GM21723 (cell line): Measurements from ENCODE around the gene SMIM31.

ENCODE experiments used
- ATAC-seq: cut with Tn5 transposase; IDR thresholded peaks from one replicate; pipeline ENCODE4 v1.9.1; 2021; ENCODE audit warnings: mild to moderate bottlenecking, moderate library complexity; ENCODE audit not compliant: unreplicated experiment

SMIM31 gene

GRCh38 chr4:164753873-164754488, at the start of gene SMIM31:
TSS of gene SMIM31 (plus strand) at chr4:164754131. CDS start at chr4:164770444, 16,313 bp downstream.
- no peak for ATAC-seq

GRCh38 chr4:164706675-164707074, 47.3 kb upstream of the SMIM31 start:
- ATAC-seq = no peak

DNA sequence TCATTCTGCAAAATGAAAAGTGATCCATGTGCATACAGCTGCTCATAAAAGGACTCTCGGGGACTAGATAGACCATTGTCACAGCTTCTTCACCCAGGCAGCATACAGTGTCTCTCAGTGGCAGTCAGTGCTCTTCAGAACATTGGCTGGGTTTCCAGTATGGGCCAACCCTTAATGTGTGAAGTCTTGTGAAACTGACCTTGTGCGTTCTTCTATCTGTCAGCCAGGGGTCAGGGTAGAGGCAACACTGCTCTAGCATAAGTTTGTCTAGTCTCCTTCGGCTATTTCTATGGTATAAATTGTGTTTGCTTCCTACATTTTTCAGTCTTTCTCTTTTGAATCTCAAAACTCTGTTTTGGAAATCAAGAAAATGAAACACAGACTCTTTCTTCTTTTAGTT, 37.0 kb upstream of the SMIM31 start:
- ATAC-seq = no peak

- no peak for ATAC-seq
These were observed 35.1 kb upstream of the SMIM31 start for GRCh38 chr4:164718827-164719226.

- ATAC-seq = no peak
These were observed 28.9 kb upstream of the SMIM31 start for GRCh38 chr4:164725066-164725465.

DNA sequence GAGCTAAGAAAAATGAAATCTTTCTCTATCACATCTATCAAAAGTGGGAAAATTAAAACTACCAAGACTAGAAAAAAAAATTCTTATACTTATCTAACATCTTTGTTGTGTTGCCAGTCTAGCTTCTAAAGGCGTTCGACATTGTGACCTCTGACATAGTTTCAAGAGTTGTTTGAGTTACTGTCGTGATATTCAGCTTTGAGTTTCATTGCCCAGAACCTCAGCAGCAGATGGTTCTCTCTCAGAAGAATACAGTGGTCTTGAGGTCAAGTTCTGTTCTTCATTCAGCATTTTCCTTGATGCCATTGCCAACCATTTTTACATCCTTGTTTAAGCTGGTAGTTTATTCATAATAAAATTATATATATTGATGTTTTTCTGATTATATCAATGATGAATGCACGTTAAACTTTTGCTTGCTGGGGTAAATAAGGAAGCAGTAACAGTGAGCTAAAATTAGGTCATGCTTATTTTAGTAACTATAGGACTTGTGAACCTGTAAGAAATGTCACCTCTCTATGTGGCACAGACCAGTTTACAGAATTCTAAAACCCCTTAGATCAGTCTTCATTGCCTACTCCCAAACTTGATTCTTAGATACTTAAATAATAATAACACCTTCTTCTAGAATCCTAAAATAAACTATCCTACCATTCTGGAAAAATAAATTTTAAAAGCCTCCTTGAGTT, 23.1 kb upstream of the SMIM31 start:
- ATAC-seq = no peak

DNA sequence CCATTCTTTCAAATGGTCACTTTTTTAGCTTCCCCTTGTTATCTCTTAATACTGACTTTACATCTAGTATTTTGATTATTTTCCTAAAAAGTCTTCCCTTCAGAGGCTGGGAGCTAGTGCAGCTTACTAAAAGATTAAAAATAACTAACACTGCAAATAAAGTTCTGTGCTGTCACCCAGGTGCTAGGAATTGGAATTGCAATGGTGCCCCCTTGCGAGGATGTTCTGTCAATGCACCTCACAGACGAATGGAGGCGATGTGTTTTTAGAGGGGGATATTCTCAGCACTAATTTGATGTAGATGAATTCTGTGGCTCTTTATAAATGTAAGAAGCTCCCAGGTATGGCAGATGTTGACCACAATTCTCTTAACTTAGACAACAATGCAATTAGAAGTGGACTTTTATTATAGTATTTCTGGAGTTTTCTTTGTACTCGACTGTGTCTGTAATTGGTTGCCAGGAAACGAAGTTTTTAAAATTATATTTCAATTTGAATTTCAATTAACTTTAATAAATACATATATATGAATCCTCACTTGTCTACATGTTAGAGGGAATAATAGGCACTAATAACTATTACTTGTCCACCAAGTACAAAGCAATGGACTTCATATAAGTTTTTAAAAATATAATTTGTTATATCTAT, 22.0 kb upstream of the SMIM31 start:
- peak; percentile 75 for ATAC-seq

DNA sequence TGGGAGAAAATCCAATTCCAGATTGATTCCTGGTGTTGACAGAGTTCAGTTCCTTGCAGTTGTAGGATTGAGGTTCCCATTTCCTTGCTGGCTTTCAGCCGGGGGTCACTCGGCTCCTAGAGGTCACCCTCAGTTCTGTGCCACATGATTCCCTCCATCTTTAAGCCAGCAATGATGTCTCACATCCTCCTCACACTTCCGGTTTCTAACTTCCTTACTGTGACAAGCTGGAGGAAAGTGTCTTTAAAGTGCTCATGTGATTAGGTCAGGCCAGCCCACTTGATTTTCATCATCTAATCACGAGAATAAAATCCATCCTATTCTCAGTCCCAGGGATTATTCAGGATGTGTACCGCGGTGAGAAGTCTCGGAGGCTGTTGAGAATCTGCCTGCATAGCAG, 19.4 kb upstream of the SMIM31 start:
- peak; percentile 65 for ATAC-seq

DNA sequence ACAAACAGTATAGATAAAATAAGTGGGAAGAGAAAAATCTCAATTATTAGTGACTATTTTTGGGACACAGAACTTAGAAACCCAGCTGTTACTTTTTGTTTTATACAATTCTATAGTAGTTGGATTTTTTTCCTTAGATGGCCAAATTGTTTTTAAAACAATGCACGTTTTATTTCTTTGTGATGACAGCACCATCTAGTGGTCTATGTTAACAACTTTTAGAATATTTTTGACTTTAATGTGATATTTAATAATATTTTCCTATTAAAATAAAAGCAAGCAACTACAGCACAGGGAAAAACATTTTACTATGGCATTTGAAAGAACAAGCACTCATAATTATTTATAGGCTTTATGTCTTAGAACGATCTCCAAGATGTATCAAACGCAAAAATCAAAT, 5.6 kb upstream of the SMIM31 start:
- ATAC-seq = no peak

DNA sequence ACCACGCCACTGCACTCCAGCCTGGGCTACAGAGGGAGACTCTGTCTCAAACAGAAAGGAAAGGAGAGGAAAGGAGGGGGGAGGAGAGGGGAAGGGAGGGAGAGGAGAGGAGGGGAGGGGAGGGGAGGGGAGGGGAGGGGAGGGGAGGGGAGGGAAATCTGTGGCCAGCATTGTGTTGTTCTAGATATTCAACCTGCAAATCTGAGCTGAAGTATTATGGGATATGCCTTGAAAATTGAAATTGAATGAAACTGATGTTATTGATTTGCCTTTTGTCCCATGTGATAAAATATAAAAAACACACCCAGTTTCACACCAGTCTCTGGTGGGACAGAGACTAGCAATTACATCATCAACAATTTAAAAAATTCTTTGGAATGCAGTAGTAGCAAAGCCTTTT, 1.5 kb downstream of the SMIM31 start:
- ATAC-seq = no peak

- no peak for ATAC-seq
These were observed 2.8 kb downstream of the SMIM31 start for GRCh38 chr4:164756686-164757085.

- no peak for ATAC-seq
These were observed 7.3 kb downstream of the SMIM31 start for GRCh38 chr4:164761241-164761640.

- ATAC-seq = no peak
These were observed 7.9 kb downstream of the SMIM31 start for GRCh38 chr4:164761746-164762275.

- ATAC-seq = no peak
These were observed 11.2 kb downstream of the SMIM31 start for GRCh38 chr4:164765096-164765495.

GRCh38 chr4:164765833-164766232, 11.9 kb downstream of the SMIM31 start:
- ATAC-seq = no peak

DNA sequence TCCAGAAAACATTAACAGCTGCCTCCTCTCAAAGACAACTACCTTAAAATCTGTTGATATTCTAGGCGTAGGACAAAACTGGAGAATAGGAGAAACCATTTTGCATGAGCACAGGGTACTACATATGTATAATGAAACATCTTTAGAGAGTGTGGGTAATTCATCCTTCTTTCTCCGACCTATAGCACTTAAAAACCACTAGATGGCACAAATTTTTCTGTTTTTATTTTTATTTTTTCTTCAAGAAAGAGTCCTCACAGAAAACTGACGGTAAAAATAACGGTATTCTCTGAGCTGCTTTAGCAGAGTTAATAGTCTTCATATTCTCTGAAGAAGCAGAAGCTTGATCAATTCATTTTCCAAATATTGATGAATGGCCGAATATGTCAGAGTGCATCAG, 14.6 kb downstream of the SMIM31 start:
- peak; percentile 57 for ATAC-seq

DNA sequence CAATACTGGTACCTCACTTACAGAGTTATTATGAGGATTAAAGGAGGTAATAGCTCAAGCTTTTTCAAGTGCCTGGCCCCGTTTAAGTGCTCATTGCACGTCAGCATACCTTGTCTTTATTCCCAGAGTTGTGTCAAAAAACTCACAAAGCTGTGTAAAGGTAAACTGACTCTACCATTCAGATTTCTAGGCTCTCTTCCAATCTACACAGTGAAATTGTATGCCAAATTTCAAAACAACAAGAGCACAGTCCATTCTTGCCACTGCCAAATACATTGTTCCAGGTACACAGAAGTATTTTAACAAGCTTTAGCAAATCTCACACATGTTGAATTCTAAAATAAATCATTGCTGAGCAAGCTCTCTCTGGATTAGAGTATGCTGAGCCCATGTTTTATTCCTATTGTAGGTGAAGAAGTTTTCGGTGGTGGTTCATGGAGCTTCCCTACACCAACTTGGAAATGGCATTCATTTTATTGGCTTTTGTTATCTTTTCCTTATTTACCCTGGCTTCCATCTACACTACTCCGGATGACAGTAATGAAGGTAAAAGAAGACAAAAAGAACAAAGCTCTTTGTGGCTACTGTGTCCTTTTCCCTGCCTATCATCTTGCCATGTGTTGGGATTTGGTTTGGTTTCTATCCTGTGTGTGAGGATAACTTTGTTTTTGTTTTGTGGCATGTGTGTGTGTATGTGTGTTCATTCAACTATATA, 16.2 kb downstream of the SMIM31 start:
- no peak for ATAC-seq

DNA sequence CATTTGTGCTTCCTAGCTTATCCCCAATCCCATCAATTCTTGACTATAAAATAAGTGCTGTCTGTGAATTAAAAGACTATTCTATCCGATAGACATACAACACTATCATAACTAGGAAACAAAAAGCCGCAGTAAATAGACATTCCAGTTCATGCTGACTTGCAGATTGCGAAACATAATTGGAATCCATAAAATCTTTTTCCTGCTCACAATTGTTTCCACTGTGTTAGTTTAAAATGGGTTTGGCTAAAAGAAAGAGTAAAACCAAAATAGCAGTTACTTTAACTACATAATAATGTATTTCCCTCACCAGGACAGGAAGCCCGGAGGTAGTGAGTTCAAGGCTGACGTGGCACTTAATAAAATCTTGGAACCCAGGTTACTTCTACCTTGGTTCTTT, 17.2 kb downstream of the SMIM31 start:
- ATAC-seq = no peak

DNA sequence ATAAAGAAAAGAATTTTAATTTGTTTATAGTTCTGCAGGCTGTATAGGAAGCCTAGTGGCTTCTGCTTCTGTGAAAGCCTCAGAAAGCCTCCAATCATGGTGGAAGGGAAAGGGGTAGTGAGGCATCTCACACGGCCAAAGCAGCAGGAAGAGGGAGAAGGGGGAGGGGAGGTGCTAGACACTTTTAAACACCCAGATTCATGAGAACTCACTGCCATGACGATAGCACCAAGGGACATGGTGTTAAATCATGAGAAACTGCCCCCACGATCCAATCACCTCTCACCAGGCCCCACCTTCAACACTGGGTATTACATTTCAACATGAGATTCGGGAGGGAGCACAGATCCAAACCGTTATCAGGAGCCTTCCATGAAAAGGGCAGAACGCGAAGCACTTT, 18.1 kb downstream of the SMIM31 start:
- ATAC-seq = no peak

- ATAC-seq = no peak
These were observed 25.1 kb downstream of the SMIM31 start for GRCh38 chr4:164779080-164779479.

DNA sequence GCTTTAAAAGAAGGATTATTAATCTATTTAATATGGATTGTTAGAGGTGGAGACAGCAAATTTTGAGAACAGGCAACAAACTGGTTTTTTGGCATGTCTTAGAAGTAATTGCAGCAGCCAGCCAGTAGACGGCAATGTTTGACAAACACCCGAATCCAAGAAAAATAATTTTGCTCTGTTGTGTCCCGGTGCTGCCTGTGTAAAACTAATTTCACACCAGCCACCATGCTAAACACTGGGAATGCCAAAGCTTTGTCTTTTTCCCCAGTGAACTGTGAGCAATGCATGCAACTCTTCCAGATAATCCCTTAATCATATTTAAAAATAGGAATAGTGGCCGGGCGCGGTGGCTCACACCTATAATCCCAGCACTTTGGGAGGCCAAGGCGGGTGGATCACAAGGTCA, 25.9 kb downstream of the SMIM31 start:
- ATAC-seq = no peak
